Activated CD8-positive, alpha-beta memory T cell treated with anti-CD3 and anti-CD28 coated beads for 24 hours (primary cell): ENCODE data around the gene GIMAP8.
"Not testable (repeated sequence)": the region's sequence is repeated elsewhere in the genome, so short reads cannot be mapped to it uniquely, and the experiment has no call there.

Experiments
- DNase-seq: peaks from one replicate; pipeline ENCODE4 v3.0.0-alpha.2; 2020

The GIMAP8 gene

GRCh38 chr7:150468241-150468640 lies 17.8 kb downstream of the GIMAP8 start:
- DNase-seq, result no peak

GRCh38 chr7:150471886-150472285 lies 21.5 kb downstream of the GIMAP8 start:
- DNase-seq, result no peak

GRCh38 chr7:150473902-150474301 lies 23.5 kb downstream of the GIMAP8 start:
- DNase-seq, result no peak

GRCh38 chr7:150476285-150476684 lies 25.9 kb downstream of the GIMAP8 start:
- DNase-seq, result no peak

GRCh38 chr7:150476819-150477631 lies 26.6 kb downstream of the GIMAP8 start:
- DNase-seq, result no peak

GRCh38 chr7:150479023-150479716 lies 28.7 kb downstream of the GIMAP8 start:
- DNase-seq, result no peak

GRCh38 chr7:150481186-150481920 lies 30.9 kb downstream of the GIMAP8 start:
- DNase-seq, result peak; percentile 80

- DNase-seq, result no peak
These were observed 31.5 kb downstream of the GIMAP8 start for GRCh38 chr7:150481922-150482321.

GRCh38 chr7:150483514-150483913 lies 33.1 kb downstream of the GIMAP8 start:
- DNase-seq, result not testable (repeated sequence)

- DNase-seq, result not testable (repeated sequence)
These were observed 33.6 kb downstream of the GIMAP8 start for GRCh38 chr7:150484071-150484470.

- DNase-seq, result no peak
These were observed 37.2 kb downstream of the GIMAP8 start for GRCh38 chr7:150487625-150488024.

- no peak for DNase-seq
These were observed 39.4 kb downstream of the GIMAP8 start for GRCh38 chr7:150489782-150490181.

GRCh38 chr7:150493442-150493841 lies 43.0 kb downstream of the GIMAP8 start:
- not testable (repeated sequence) for DNase-seq

GRCh38 chr7:150502519-150502918 lies 52.1 kb downstream of the GIMAP8 start:
- no peak for DNase-seq

GRCh38 chr7:150503155-150503554 lies 52.7 kb downstream of the GIMAP8 start:
- no peak for DNase-seq

GRCh38 chr7:150503581-150503980 lies 53.2 kb downstream of the GIMAP8 start:
- DNase-seq, result no peak

GRCh38 chr7:150507947-150508602 lies 57.6 kb downstream of the GIMAP8 start:
- peak; percentile 57 for DNase-seq

GRCh38 chr7:150511048-150511447 lies 60.6 kb downstream of the GIMAP8 start:
- DNase-seq, result no peak

GRCh38 chr7:150513758-150514157 lies 63.3 kb downstream of the GIMAP8 start:
- no peak for DNase-seq

GRCh38 chr7:150514748-150515222 lies 64.4 kb downstream of the GIMAP8 start, which contains the start of gene GIMAP7:
GIMAP7 (plus strand) TSS chr7:150514872; CDS start chr7:150519975, 5,103 bp downstream.
- peak; percentile 87 for DNase-seq

- peak; percentile 68 for DNase-seq
These were observed 65.1 kb downstream of the GIMAP8 start for GRCh38 chr7:150515248-150516147.
